IPS-18c (cell line): ENCODE data around the gene KLF2.
"Not testable (repeated sequence)": the region's sequence is repeated elsewhere in the genome, so short reads cannot be mapped to it uniquely, and the experiment has no call there.

Experiments used
- H3K4me3 ChIP-seq: 2 replicates; pipeline ENCODE4 v1.7.0; 2013; ENCODE audit warnings: low read depth, mild to moderate bottlenecking, low read length, moderate library complexity; ENCODE audit not compliant: insufficient read depth
- H3K9me3 ChIP-seq: one replicate; pipeline ENCODE4 v1.6.1; 2013; ENCODE audit warnings: mild to moderate bottlenecking, low read length, moderate library complexity; ENCODE audit not compliant: control insufficient read depth, insufficient read depth

The KLF2 gene

GRCh38 chr19:16303755-16304154, 20.9 kb upstream of the KLF2 start:
- H3K9me3 ChIP-seq: no peaks in the 10 kb centered on the region
- H3K4me3 ChIP-seq: no peak overlapping the region

GRCh38 chr19:16304511-16304910, 20.1 kb upstream of the KLF2 start:
- H3K9me3 ChIP-seq, H3K4me3 ChIP-seq: not testable (repeated sequence)

GRCh38 chr19:16305060-16305459, 19.6 kb upstream of the KLF2 start:
- not testable (repeated sequence) for H3K9me3 ChIP-seq, H3K4me3 ChIP-seq

GRCh38 chr19:16306728-16307402, 17.8 kb upstream of the KLF2 start:
- Histone ChIP-seq H3K4me3 (no peak overlapping the region), H3K9me3 (no peaks in the 10 kb centered on the region)

- Histone ChIP-seq H3K4me3 (no peak overlapping the region), H3K9me3 (no peaks in the 10 kb centered on the region)
These were observed 16.5 kb upstream of the KLF2 start for GRCh38 chr19:16308081-16308480.

- H3K4me3 ChIP-seq: no peak overlapping the region
- no peaks in the 10 kb centered on the region for H3K9me3 ChIP-seq
These were observed 15.0 kb upstream of the KLF2 start for GRCh38 chr19:16309643-16310042.

- H3K9me3 ChIP-seq: no peaks in the 10 kb centered on the region
- no peak overlapping the region for H3K4me3 ChIP-seq
These were observed 8.7 kb upstream of the KLF2 start for GRCh38 chr19:16315825-16316505.

GRCh38 chr19:16316506-16316882, 8.1 kb upstream of the KLF2 start:
- Histone ChIP-seq H3K4me3 (no peak overlapping the region; the same call in 1 of the 2 replicates), H3K9me3 (no peaks in the 10 kb centered on the region)

- no peaks in the 10 kb centered on the region for H3K9me3 ChIP-seq
- no peak overlapping the region; the same call in 1 of the 2 replicates for H3K4me3 ChIP-seq
These were observed 5.1 kb upstream of the KLF2 start for GRCh38 chr19:16319481-16319880.

GRCh38 chr19:16320987-16321386, 3.6 kb upstream of the KLF2 start:
- no peaks in the 10 kb centered on the region for H3K9me3 ChIP-seq
- H3K4me3 ChIP-seq: no peak overlapping the region

- Histone ChIP-seq H3K9me3 (no peaks in the 10 kb centered on the region), H3K4me3 (peak overlapping the region; percentile 43)
These were observed 518 bp downstream of the KLF2 start for GRCh38 chr19:16325161-16325527.

- peak overlapping the region; percentile 64 for H3K4me3 ChIP-seq
- H3K9me3 ChIP-seq: no peaks in the 10 kb centered on the region
These were observed 1.2 kb downstream of the KLF2 start for GRCh38 chr19:16325641-16326400.

GRCh38 chr19:16326401-16327168, 2.0 kb downstream of the KLF2 start:
- Histone ChIP-seq H3K4me3 (peak overlapping the region; percentile 64), H3K9me3 (no peaks in the 10 kb centered on the region)

GRCh38 chr19:16327169-16327475, 2.5 kb downstream of the KLF2 start:
- Histone ChIP-seq H3K4me3 (peak overlapping the region; percentile 64), H3K9me3 (no peaks in the 10 kb centered on the region)

- no peak overlapping the region for H3K4me3 ChIP-seq
- no peaks in the 10 kb centered on the region for H3K9me3 ChIP-seq
These were observed 2.9 kb downstream of the KLF2 start for GRCh38 chr19:16327501-16327900.

- Histone ChIP-seq H3K9me3 (no peaks in the 10 kb centered on the region), H3K4me3 (no peak overlapping the region)
These were observed 3.5 kb downstream of the KLF2 start for GRCh38 chr19:16327911-16328823.
